ENCODE data around the gene CLEC18A. TPM values are rescaled to one million over a fixed set of nuclear protein-coding genes. Genes with fewer than 3 reads are reported as not detected.
"Not testable (repeated sequence)": the region's sequence is repeated elsewhere in the genome, so short reads cannot be mapped to it uniquely, and the experiment has no call there.

Gene CLEC18A
- total RNA-seq, 1 donor from 2014 or later: under 0.01 TPM

DNA sequence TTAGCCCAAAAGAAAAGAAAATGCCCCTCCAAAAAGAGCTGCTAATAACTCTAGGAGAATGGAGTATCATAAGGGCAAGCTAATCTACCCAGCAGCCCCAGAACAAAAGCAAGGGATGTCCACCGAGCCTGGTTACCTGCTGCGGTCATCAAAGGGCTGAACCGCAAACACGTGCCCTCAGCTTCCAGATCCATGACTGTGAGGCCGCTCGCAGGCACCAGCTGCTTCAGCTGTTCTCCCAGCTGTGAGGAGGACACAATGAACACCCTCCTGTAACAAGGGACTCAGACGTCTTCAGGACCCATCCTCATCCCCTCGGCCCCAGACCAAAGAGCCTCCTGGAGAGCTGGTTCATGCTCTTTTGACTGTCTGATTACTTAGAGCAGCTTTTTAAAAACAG is 59.5 kb downstream of the CLEC18A start:
- not testable (repeated sequence) for H3K27me3 ChIP-seq (ENCODE audit: control insufficient read depth in 3 of 3, insufficient read depth in 3 of 3, low read length in 3 of 3); H3K9me3 ChIP-seq (ENCODE audit: control insufficient read depth in 3 of 3, low read length in 3 of 3); H3K36me3 ChIP-seq (ENCODE audit: control insufficient read depth in 3 of 3, insufficient read depth in 3 of 3, low read length in 3 of 3); H3K27ac ChIP-seq (ENCODE audit: low read depth, low read length); H3K4me1 ChIP-seq (ENCODE audit: control insufficient read depth in 3 of 3, insufficient read depth in 3 of 3, low read length in 3 of 3); H3K4me3 ChIP-seq (ENCODE audit: low read length in 3 of 3); H3K9ac ChIP-seq (ENCODE audit: low read depth in 1 of 3, low read length in 3 of 3)

DNA sequence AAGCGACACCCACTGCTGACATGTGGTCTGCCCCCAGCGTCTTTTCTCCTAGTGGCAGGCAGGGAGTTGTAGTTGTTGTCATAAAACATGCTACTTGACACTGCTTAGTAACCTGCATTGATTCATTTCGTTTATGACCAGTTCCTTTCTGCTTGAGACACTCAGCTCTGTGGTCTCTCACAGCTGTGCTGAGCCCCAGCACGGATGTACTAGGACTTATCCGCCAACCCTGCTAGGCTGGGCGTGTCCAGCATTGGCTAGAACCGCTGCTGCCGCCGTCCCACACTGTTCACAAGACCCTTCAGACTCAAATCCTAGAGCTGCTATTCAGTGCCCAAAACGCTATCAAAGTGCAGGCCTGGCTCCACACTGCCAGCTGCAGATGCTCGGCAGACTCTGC is 60.0 kb downstream of the CLEC18A start:
- H3K9ac ChIP-seq (ENCODE audit: low read depth in 1 of 3, low read length in 3 of 3): not testable (repeated sequence)

DNA sequence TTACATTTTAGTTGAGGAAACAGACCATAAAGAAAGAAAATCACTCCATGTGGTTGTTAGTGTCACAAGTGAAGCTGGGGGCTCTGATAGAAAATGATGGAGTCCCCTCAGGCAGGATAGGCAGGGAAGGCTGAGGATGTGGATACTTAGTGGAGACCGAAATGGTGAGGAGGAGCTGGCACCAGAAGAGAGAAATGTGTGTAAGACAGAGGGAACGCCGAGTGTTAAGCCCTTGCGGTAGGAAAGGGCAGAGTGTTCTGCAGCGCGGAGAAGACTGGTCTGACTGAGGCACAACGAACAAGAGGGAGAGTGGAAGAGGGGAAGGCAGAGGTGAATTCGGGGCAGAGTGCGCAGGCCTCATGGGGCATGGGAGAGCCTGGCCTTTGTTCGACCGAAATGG is 61.2 kb downstream of the CLEC18A start:
- not testable (repeated sequence) for H3K9ac ChIP-seq (ENCODE audit: low read depth in 1 of 3, low read length in 3 of 3); H3K27me3 ChIP-seq (ENCODE audit: control insufficient read depth in 3 of 3, insufficient read depth in 3 of 3, low read length in 3 of 3); H3K27ac ChIP-seq (ENCODE audit: low read depth, low read length); H3K4me3 ChIP-seq (ENCODE audit: low read length in 3 of 3); H3K9me3 ChIP-seq (ENCODE audit: control insufficient read depth in 3 of 3, low read length in 3 of 3); H3K4me1 ChIP-seq (ENCODE audit: control insufficient read depth in 3 of 3, insufficient read depth in 3 of 3, low read length in 3 of 3); H3K36me3 ChIP-seq (ENCODE audit: control insufficient read depth in 3 of 3, insufficient read depth in 3 of 3, low read length in 3 of 3)

More for the DNA sequence above, 60.0 kb downstream of the CLEC18A start:
- not testable (repeated sequence) for H3K36me3 ChIP-seq (ENCODE audit: control insufficient read depth in 3 of 3, insufficient read depth in 3 of 3, low read length in 3 of 3); H3K27me3 ChIP-seq (ENCODE audit: control insufficient read depth in 3 of 3, insufficient read depth in 3 of 3, low read length in 3 of 3); H3K9me3 ChIP-seq (ENCODE audit: control insufficient read depth in 3 of 3, low read length in 3 of 3); H3K4me1 ChIP-seq (ENCODE audit: control insufficient read depth in 3 of 3, insufficient read depth in 3 of 3, low read length in 3 of 3); H3K4me3 ChIP-seq (ENCODE audit: low read length in 3 of 3); H3K27ac ChIP-seq (ENCODE audit: low read depth, low read length)

DNA sequence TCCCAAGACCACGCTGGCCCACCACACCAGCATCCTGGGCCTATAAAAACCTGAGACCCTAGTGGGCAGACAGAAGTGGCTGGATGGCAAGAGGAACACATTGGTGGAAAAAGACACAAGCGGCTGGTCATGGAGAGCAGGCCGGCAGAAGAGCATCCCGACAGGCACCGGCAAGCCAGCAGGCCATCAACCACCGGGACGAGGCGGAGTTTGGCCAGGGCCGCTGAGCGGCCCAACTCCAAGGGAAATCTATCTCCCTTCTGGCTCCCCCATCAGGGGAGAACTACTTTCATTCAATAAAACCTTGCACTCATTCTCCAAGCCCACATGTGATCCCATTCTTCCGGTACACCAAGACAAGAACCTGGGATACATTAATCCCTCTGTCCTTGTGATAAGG is 61.8 kb downstream of the CLEC18A start:
- not testable (repeated sequence) for H3K27me3 ChIP-seq (ENCODE audit: control insufficient read depth in 3 of 3, insufficient read depth in 3 of 3, low read length in 3 of 3); H3K9me3 ChIP-seq (ENCODE audit: control insufficient read depth in 3 of 3, low read length in 3 of 3); H3K9ac ChIP-seq (ENCODE audit: low read depth in 1 of 3, low read length in 3 of 3); H3K4me3 ChIP-seq (ENCODE audit: low read length in 3 of 3); H3K4me1 ChIP-seq (ENCODE audit: control insufficient read depth in 3 of 3, insufficient read depth in 3 of 3, low read length in 3 of 3); H3K27ac ChIP-seq (ENCODE audit: low read depth, low read length)
- H3K36me3 ChIP-seq (ENCODE audit: control insufficient read depth in 3 of 3, insufficient read depth in 3 of 3, low read length in 3 of 3): peaks cover 4 to 13% (median 8%) of the 10 kb centered on the region in 3 donors

Small RNA genes lying within 50 kb of the gene (small RNA-seq; reads per million reads assigned to genes)
- gene AC026468.1 (not detected), gene MIR140 (341 reads per million, percentile 98 among the genes with 10 or more reads in this experiment)

Other genes starting within 250 kb of the CLEC18A start
- gene NQO1, start 224.8 kb upstream of the CLEC18A start, total RNA-seq: 5.7 TPM
- 17.2 TPM for gene NOB1, start 196.4 kb upstream of the CLEC18A start, total RNA-seq
- gene WWP2, start 189.0 kb upstream of the CLEC18A start, total RNA-seq: 14.1 TPM
- gene PDPR, start 163.0 kb downstream of the CLEC18A start, total RNA-seq: 16.2 TPM
- gene CLEC18C, start 222.5 kb downstream of the CLEC18A start, total RNA-seq: under 0.01 TPM

Measured in skeletal muscle tissue (tissue), 5 donors.